ENCODE measurements around the gene BOC. TPM values are rescaled to one million over a fixed set of nuclear protein-coding genes. Genes with fewer than 3 reads are reported as not detected.

BOC gene
- total and polyA plus RNA-seq, 2 of the 4 experiments (the other 2 are of a cell fraction) = 6.8 to 15.2 TPM

DNA sequence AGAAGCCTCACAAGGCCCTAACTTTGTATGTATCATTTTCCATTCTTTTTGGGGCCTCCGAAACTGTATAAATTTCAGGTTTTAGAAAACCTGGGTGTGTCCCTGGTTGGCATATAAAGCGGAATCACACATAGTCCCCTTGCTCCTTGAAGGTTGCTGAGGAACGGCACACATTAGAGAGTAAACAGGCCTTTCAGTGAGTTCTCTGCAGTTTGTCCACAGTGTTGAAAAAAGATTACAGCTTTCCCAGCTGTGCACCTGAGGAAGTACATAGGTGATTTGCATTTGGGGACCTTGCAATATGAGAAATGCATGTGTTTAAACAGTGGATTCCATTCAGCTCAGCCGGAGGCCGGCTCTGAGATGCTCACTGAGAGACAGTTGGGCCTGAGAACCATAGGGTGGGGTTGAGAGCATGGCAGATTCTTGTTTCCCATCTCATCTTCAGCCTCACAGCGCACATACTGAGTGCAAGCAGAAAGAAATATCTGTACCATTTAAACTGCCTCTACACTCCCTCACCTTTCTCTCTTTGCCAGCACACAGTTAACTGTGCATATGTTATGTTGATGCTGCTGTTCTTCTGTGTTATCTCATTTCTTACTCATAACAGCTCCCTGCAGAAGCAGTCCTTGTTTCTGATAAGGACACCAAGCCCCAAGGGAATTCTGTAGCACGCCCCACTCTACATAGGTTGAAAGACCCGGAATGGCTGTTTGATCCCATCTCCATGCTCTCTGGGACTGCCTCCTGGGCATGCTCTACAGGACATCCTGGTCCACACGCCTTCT, 60.4 kb downstream of the BOC start:
- Histone ChIP-seq H3K27me3 (ENCODE audit: control insufficient read depth, insufficient read depth, low read length) (peaks cover 4% of the 10 kb centered on the region; the same call in 1 of the 2 replicates), H3K4me2 (ENCODE audit: low read depth, low read length) (no peak overlapping the region), H3K27ac (ENCODE audit: insufficient read depth, low read length) (no peak overlapping the region), H3K56ac (ENCODE audit: extremely low read depth, insufficient read depth, low read length) (no peak overlapping the region), H4K91ac (ENCODE audit: insufficient read depth, low read depth, low read length) (no peak overlapping the region), H3K18ac (ENCODE audit: low read depth, low read length) (no peak overlapping the region), H3K9me1 (ENCODE audit: insufficient read depth, low read length) (0 out of 2 replicates have a peak, but pooled peaks cover 8% of the 10 kb centered on the region), H2BK20ac (ENCODE audit: low read depth, low read length) (no peak overlapping the region), H2AFZ (replicated peaks; ENCODE audit: low read length, poor library complexity) (no peak overlapping the region), H2BK120ac (ENCODE audit: low read depth, low read length) (no peak overlapping the region), H2AK9ac (replicated peaks; ENCODE audit: low read depth, low read length, poor library complexity) (no peak overlapping the region), H4K8ac (ENCODE audit: low read depth in 2 of 2, low read length in 2 of 2) (no peak overlapping the region), H3K4me3 (ENCODE audit: insufficient read depth, low read depth, low read length) (no peak overlapping the region), H4K20me1 (ENCODE audit: insufficient read depth, low read length) (no peaks in the 10 kb centered on the region; the same call in 1 of the 2 replicates), H3K36me3 (ENCODE audit: control insufficient read depth, insufficient read depth, low read length) (peaks cover 49% of the 10 kb centered on the region), H3K14ac (replicated peaks; ENCODE audit: low read depth, low read length) (no peak overlapping the region), H3K4ac (ENCODE audit: low read depth, low read length) (no peak overlapping the region), H2AK5ac (ENCODE audit: low read depth, low read length) (no peak overlapping the region), H3K9ac (ENCODE audit: low read depth, low read length) (no peak overlapping the region), H2BK15ac (ENCODE audit: low read depth, low read length) (no peak overlapping the region), H3K4me1 (ENCODE audit: control insufficient read depth, insufficient read depth, low read length) (peaks cover 11% of the 10 kb centered on the region; the same call in 1 of the 2 replicates), H4K5ac (ENCODE audit: low read depth, low read length) (no peak overlapping the region), H3K9me3 (ENCODE audit: control insufficient read depth, insufficient read depth, low read length) (no peaks in the 10 kb centered on the region), H2BK5ac (ENCODE audit: low read depth, low read length, poor library complexity, severe bottlenecking) (no peak overlapping the region), H3K79me1 (ENCODE audit: low read depth in 1 of 2, low read length in 2 of 2) (no peaks in the 10 kb centered on the region), H3K23ac (ENCODE audit: low read depth, low read length) (no peak overlapping the region)
- intact Hi-C loops (cut with micrococcal nuclease) (no loop called here), in situ Hi-C loops (cut with MboI; ENCODE audit: low sequenced_read_pairs) (no loop called here), dilution Hi-C loops (cut with HindIII; ENCODE audit: low sequenced_read_pairs, unreplicated experiment) (no loop called here)
- no TSS peak for BruUV-seq (replicated peaks)
- CTCF ChIA-PET = interaction anchor here (0.8 kb wide), 1 partner anchor 22 kb away, joined by 3 read pairs; no protein-coding TSS in a partner anchor
- no peak for DNase-seq
- POLR2A ChIA-PET (ENCODE audit: unreplicated experiment) = interaction anchor here (0.6 kb wide), 1 partner anchor 695 kb away, joined by 4 read pairs; no protein-coding TSS in a partner anchor
- no peak for TF ChIP-seq RFX5 (IDR thresholded peaks at IDR 0.05; ENCODE audit: low read depth, low read length)
- TF ChIP-seq RCOR1 (IDR thresholded peaks at IDR 0.05; ENCODE audit: insufficient replicate concordance, low read length) = no peak
- ATAC-seq (ENCODE audit: low read depth) = no peak
- 94% methylated on average over 3 of the region's 9 CpGs; no CpG with 5 or more reads in 1 of the 2 experiments for whole genome bisulfite sequencing, 2 experiments (ENCODE audit: extremely low coverage in 2 of 2, insufficient read length in 1 of 2)
